NCI-H82 treated with DMSO at 0.1 percent for 48 hours (cell line): Measurements from ENCODE around the gene PRAMEF9.
"Not testable (repeated sequence)": the region's sequence is repeated elsewhere in the genome, so short reads cannot be mapped to it uniquely, and the experiment has no call there.

Experiments
- DNase-seq: peaks from one replicate; lab custom pipeline; 2025; ENCODE audit not compliant: unreplicated experiment; lab: John Stamatoyannopoulos, UW

Gene PRAMEF9

GRCh38 chr1:13171548-13171947, at the start of gene PRAMEF9:
PRAMEF9 (plus strand) TSS chr1:13171848; CDS start chr1:13175281, 3,433 bp downstream.
- not testable (repeated sequence) for DNase-seq

GRCh38 chr1:13155909-13156308, 15.7 kb upstream of the PRAMEF9 start, which contains the start of gene PRAMEF26:
PRAMEF26 (minus strand) TSS chr1:13156009; CDS start chr1:13153095, 2,914 bp downstream.
- not testable (repeated sequence) for DNase-seq

- not testable (repeated sequence) for DNase-seq
Measured at GRCh38 chr1:13165531-13165930, 6.1 kb upstream of the PRAMEF9 start, which contains the start of gene HNRNPCL4. HNRNPCL4 (minus strand) TSS chr1:13165631; CDS start chr1:13165467, 164 bp downstream.

- DNase-seq, result not testable (repeated sequence)
Measured at GRCh38 chr1:13201309-13201708, 29.7 kb downstream of the PRAMEF9 start, which contains the start of gene PRAMEF13. PRAMEF13 (minus strand) TSS chr1:13201409; CDS start chr1:13199589, 1,820 bp downstream.

DNA sequence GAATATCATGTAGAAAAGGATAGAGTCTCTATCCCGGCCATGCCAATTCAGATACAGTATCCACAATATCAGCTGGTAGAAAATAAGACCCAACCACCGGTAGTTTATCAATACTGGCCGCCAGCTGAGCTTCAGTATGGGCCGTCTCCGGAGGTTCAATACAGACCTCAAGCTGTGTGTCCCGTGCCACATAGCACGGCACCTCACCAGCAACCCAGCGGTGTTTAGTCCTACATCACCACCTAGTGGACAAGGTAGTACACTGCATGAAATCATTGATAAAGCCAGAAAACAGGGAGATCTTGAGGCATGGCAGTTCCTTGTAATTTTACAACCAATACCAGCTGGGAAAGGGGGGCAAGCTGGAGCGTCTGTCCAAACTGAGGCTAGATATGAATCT, 37.1 kb downstream of the PRAMEF9 start:
- not testable (repeated sequence) for DNase-seq

GRCh38 chr1:13216619-13217018, 45.0 kb downstream of the PRAMEF9 start:
- DNase-seq, result not testable (repeated sequence)

GRCh38 chr1:13219203-13219602, 47.6 kb downstream of the PRAMEF9 start:
- not testable (repeated sequence) for DNase-seq

DNA sequence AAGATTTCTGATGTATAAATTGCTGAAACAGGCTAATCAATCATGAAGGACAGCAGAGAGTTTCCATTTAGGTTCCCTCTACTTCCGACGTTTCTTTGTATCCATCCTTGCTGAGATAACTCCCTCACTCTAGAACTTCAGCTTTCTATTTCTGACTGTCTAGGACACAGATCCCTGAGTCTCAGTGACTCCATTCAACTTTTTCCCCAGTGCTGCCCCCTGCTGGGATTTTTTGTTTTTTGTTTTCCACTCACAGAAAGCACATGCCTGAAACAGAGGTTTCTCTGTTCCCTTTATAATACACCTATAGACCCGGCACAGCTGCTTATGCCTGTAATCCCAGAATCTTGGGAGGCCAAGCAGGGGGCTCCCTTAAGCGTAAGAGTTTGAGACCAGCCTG, 51.1 kb downstream of the PRAMEF9 start:
- not testable (repeated sequence) for DNase-seq

- no peak for DNase-seq
Measured at GRCh38 chr1:13224480-13225060, 52.9 kb downstream of the PRAMEF9 start.

DNA sequence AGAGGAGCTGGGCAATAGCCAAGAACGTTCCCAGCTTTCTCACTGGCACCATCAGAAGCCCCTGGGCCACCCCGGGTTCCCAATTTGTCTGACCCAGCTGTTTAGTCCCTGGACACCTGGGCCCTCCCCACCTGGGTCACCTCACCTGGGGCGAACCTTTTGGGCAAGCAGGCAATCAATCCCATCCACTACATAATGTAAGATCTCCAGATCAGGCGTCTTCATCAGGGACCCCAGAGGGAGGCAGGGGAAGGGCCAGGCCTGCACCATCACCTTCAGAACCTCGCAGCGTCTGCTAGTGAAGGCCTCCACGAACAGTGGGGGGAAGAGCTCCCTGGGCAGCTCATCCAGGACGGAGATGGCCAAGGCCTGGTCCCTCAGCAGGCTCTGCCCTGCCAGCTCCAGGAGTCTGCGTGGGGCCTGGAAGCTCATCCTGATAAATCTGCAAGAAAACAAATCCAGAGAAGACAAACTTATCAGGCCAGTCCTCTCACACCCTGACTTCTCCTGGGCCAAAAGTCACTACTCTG, 54.1 kb downstream of the PRAMEF9 start, which contains the start of gene PRAMEF18:
Gene PRAMEF18 (minus strand): TSS at position 480 of the 530 bp plus-strand sequence. CDS start 48 bp downstream, at position 432.
- DNase-seq, result not testable (repeated sequence)

DNA sequence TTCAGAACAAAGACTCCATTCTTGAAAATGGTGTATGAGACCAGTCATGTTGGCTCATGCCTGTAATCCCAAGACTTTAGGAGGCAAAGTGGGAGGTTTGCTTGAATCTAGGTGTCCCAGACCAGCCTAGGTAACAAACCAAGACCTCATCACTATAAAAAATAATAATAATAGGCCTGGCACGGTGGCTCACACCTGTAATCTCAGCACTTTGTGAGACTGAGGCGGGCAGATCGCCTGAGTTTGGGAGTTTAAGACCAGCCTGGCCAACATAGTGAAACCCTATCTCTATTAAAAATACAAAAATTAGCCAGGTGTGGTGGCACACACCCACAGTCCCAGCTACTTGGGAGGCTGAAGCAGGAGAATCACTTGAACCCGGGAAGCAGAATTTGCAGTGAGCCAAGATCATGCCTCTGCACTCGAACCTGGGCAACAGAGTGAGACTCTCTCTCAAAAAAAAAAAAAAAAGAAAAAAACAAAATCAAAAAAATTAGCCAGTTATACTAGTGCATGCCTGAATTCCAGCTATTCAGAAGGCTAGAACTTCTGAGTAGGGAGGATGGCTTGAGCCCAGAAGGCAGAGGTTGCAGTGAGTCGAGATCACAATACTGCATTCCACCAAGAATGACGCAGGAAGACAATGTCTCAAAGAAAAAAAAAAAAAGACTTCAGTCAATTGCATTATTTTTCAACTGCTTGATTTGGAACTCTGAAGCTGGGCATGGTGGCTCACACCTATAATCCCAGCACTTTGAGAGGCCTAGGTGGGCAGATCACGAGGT, 55.8 kb downstream of the PRAMEF9 start:
- not testable (repeated sequence) for DNase-seq

- no peak for DNase-seq
Measured at GRCh38 chr1:13228343-13228781, 56.7 kb downstream of the PRAMEF9 start.
